B cell (primary cell): Measurements from ENCODE around the gene ADH4. TPM values are rescaled to one million over a fixed set of nuclear protein-coding genes. Genes with fewer than 3 reads are reported as not detected.

Experiments
- ATAC-seq: fragments of 200-7000 bp; cut with Tn5 transposase; one replicate; pipeline ENCODE4 v1.10.0; 2021; ENCODE audit warnings: low read depth, mild to moderate bottlenecking, moderate number of reproducible peaks, moderate library complexity
- CTCF ChIA-PET: fragments of 350-600 bp; sonication (Branson Sonifier 250); formaldehyde crosslinking; loops from one replicate; lab custom pipeline; 2021; ENCODE audit warnings: antibody characterized with exemption, inconsistent platforms; lab: Charles Lee
- POLR2A ChIA-PET: fragments of 350-600 bp; sonication (Branson Sonifier 250); formaldehyde crosslinking; loops from one replicate; lab custom pipeline; 2021; ENCODE audit warnings: antibody characterized with exemption; lab: Charles Lee
- DNase-seq: peaks from one replicate; pipeline ENCODE4 v3.0.0; 2013
- H2AFZ ChIP-seq: 2 replicates; pipeline ENCODE4 v1.6.1; 2012; ENCODE audit warnings: mild to moderate bottlenecking, low read depth, low read length; ENCODE audit not compliant: insufficient read depth, poor library complexity, severe bottlenecking
- H3K27ac ChIP-seq, 2 donors: 1 replicate in 1 of 2; 2 replicates in 1 of 2; pipeline ENCODE4 v1.5.1; 2012 to 2013; ENCODE audit warnings: low read length in 2 of 2, mild to moderate bottlenecking in 2 of 2, moderate library complexity in 1 of 2
- H3K27me3 ChIP-seq, 4 experiments: fragments of 200-600 bp in 1 of 4; sonication (generic) in 1 of 4; replicated peaks in 1 of 4; 1 replicate in 2 of 4; 2 replicates in 2 of 4; pipeline versions ENCODE4 v1.6.1 to v1.7.0; 2013 to 2016; ENCODE audit warnings: low read length in 3 of 4, mild to moderate bottlenecking in 2 of 4, mixed read lengths in 1 of 4, moderate library complexity in 1 of 4; ENCODE audit not compliant: insufficient read depth in 4 of 4, control insufficient read depth in 3 of 4; ENCODE audit errors: control extremely low read depth in 1 of 4
- H3K36me3 ChIP-seq, 2 experiments: replicated peaks in 1 of 2; 1 replicate in 1 of 2; 2 replicates in 1 of 2; pipeline versions ENCODE4 v1.6.1 to v1.7.1; 2013; ENCODE audit warnings: low read length in 1 of 2; ENCODE audit not compliant: insufficient read depth in 2 of 2, control insufficient read depth in 1 of 2; ENCODE audit errors: control extremely low read depth in 1 of 2, extremely low read depth in 1 of 2
- H3K4me1 ChIP-seq, 2 donors: fragments of 200-600 bp in 1 of 2; sonication (generic) in 1 of 2; 1 replicate in 1 of 2; 2 replicates in 1 of 2; pipeline versions ENCODE4 v1.5.1 to v1.6.1; 2013 to 2017; ENCODE audit warnings: low read length in 2 of 2; ENCODE audit not compliant: control insufficient read depth in 2 of 2, insufficient read depth in 2 of 2
- H3K4me2 ChIP-seq: replicated peaks from 2 replicates; pipeline ENCODE3; 2012; ENCODE audit warnings: mild to moderate bottlenecking, low read depth, low read length; ENCODE audit not compliant: poor library complexity, severe bottlenecking
- H3K4me3 ChIP-seq, 5 experiments: fragments of 200-600 bp in 1 of 5; sonication (generic) in 1 of 5; 1 replicate in 3 of 5; 2 replicates in 2 of 5; pipeline versions ENCODE4 v1.5.1 to v1.7.0; 2011 to 2016; ENCODE audit warnings: low read length in 4 of 5, mild to moderate bottlenecking in 4 of 5, low read depth in 2 of 5, control low read depth in 1 of 5, moderate library complexity in 1 of 5; ENCODE audit not compliant: insufficient read depth in 1 of 5; ENCODE audit errors: control extremely low read depth in 1 of 5, extremely low read depth in 1 of 5
- H3K79me2 ChIP-seq: fragments of 200-600 bp; sonication (generic); one replicate; pipeline ENCODE4 v1.6.0; 2016; ENCODE audit warnings: low read length; ENCODE audit not compliant: control insufficient read depth, insufficient read depth
- H3K9ac ChIP-seq: fragments of 200-600 bp; sonication (generic); 2 replicates; pipeline ENCODE4 v1.6.1; 2017; ENCODE audit warnings: mild to moderate bottlenecking, low read length, moderate library complexity
- H3K9me3 ChIP-seq, 3 donors: one replicate each; pipeline versions ENCODE4 v1.6.1 to v1.7.1; 2013; ENCODE audit warnings: low read length in 2 of 3; ENCODE audit not compliant: control insufficient read depth in 2 of 3, insufficient read depth in 1 of 3; ENCODE audit errors: control extremely low read depth in 1 of 3
- H4K20me1 ChIP-seq: 2 replicates; pipeline ENCODE4 v1.6.0; 2012; ENCODE audit warnings: mild to moderate bottlenecking, low read length; ENCODE audit not compliant: insufficient read depth, control insufficient read depth, poor library complexity, severe bottlenecking
- H3K27ac Mint-ChIP-seq: one replicate; pipeline ENCODE4 v1.8.0; 2021; ENCODE audit warnings: mixed read lengths
- H3K27me3 Mint-ChIP-seq: one replicate; pipeline ENCODE4 v1.8.0; 2021; ENCODE audit warnings: mixed read lengths
- H3K4me1 Mint-ChIP-seq: one replicate; pipeline ENCODE4 v1.8.0; 2021; ENCODE audit warnings: mixed read lengths
- H3K4me3 Mint-ChIP-seq: one replicate; pipeline ENCODE4 v1.8.0; 2021; ENCODE audit warnings: mixed read lengths
- H3K9me3 Mint-ChIP-seq: one replicate; pipeline ENCODE4 v1.8.0; 2022; ENCODE audit warnings: mixed read lengths; ENCODE audit not compliant: insufficient read depth
- EZH2 ChIP-seq: IDR thresholded peaks from 2 replicates; pipeline ENCODE4 v1.6.1; 2012; ENCODE audit warnings: borderline replicate concordance, low read depth, mild to moderate bottlenecking, moderate library complexity, low read length; ENCODE audit not compliant: insufficient read depth, poor library complexity, severe bottlenecking
- WGBS: methylation state at CpG from one replicate; pipeline ENCODE4 v1.1.5; 2013; ENCODE audit warnings: missing lambda C conversion rate; ENCODE audit not compliant: insufficient coverage; 5-methylcytosine and 5-hydroxymethylcytosine counted together
- intact Hi-C: fragments of 100-400 bp; cut with micrococcal nuclease; formaldehyde crosslinking; loops from one replicate; pipeline ENCODE4 v1.10.0; 2022
- polyA plus RNA-seq: library from polyadenylated mRNA; depleted of rRNA; stranded (reverse); fragments of >200 nt; gene quantifications from 2 replicates; pipeline ENCODE4 v1.2.3, GENCODE V29; 2012
- total RNA-seq, 2 donors: library from RNA; stranded (reverse); fragments of 120-200 nt in 1 of 2; gene quantifications; 1 replicate in 1 of 2; 2 replicates in 1 of 2; pipeline versions ENCODE4 v1.2.3 to v1.2.4, GENCODE V29; 2013 to 2022
- TF ChIP-seq, protein P1 (sequence below): fragments of 200-600 bp; IDR thresholded peaks from one replicate; pipeline ENCODE4 v1.8.0; 2022; ENCODE audit warnings: antibody characterized with exemption, mild to moderate bottlenecking

Gene ADH4
- total and polyA plus RNA-seq, 2 donors (not counting 1 experiment from before 2014, with no cell fraction given): not detected

- no peaks in the 10 kb centered on the region for H4K20me1 ChIP-seq
- CTCF ChIA-PET: interaction anchor here (1.0 kb wide), 1 partner anchor 690 kb away, joined by 3 read pairs; no protein-coding TSS in a partner anchor
- H3K4me2 ChIP-seq: no peak overlapping the region
- no peak overlapping the region for H2AFZ ChIP-seq
- H3K36me3 ChIP-seq: no peaks in the 10 kb centered on the region
- H3K4me1 ChIP-seq: no peaks in the 10 kb centered on the region
- TF ChIP-seq, protein P1, sequence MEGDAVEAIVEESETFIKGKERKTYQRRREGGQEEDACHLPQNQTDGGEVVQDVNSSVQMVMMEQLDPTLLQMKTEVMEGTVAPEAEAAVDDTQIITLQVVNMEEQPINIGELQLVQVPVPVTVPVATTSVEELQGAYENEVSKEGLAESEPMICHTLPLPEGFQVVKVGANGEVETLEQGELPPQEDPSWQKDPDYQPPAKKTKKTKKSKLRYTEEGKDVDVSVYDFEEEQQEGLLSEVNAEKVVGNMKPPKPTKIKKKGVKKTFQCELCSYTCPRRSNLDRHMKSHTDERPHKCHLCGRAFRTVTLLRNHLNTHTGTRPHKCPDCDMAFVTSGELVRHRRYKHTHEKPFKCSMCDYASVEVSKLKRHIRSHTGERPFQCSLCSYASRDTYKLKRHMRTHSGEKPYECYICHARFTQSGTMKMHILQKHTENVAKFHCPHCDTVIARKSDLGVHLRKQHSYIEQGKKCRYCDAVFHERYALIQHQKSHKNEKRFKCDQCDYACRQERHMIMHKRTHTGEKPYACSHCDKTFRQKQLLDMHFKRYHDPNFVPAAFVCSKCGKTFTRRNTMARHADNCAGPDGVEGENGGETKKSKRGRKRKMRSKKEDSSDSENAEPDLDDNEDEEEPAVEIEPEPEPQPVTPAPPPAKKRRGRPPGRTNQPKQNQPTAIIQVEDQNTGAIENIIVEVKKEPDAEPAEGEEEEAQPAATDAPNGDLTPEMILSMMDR: no peak
- no peak for TF ChIP-seq EZH2
- no peaks in the 10 kb centered on the region for H3K4me1 Mint-ChIP-seq
- H3K27ac ChIP-seq: no peak overlapping the region
- no peaks in the 10 kb centered on the region for H3K9me3 Mint-ChIP-seq
- peaks cover 8% of the 10 kb centered on the region for H3K27me3 Mint-ChIP-seq
- H3K79me2 ChIP-seq: no peaks in the 10 kb centered on the region
- H3K4me3 ChIP-seq: no peak overlapping the region
- intact Hi-C loops: no loop called here
- H3K9ac ChIP-seq: no peak overlapping the region
- 100% methylated on average over 4 of the region's 4 CpGs for WGBS
- H3K4me3 Mint-ChIP-seq: no peak overlapping the region
- POLR2A ChIA-PET: no interaction called here
- DNase-seq (no peak), ATAC-seq (no peak)
- peaks cover 0 to 1% (median 0%) of the 10 kb centered on the region in 3 donors for H3K9me3 ChIP-seq
- H3K27ac Mint-ChIP-seq: no peak overlapping the region
- H3K27me3 ChIP-seq: peaks cover 0 to 3% (median 0%) of the 10 kb centered on the region in 4 experiments
Observed at GRCh38 chr4:99121008-99121407, 23.1 kb downstream of the ADH4 start.

GRCh38 chr4:99120501-99120900 lies 23.6 kb downstream of the ADH4 start:
- Histone ChIP-seq H3K4me3 (no peak overlapping the region), H3K36me3 (no peaks in the 10 kb centered on the region), H3K79me2 (no peaks in the 10 kb centered on the region), H3K27ac (no peak overlapping the region), H4K20me1 (no peaks in the 10 kb centered on the region), H2AFZ (no peak overlapping the region), H3K4me2 (no peak overlapping the region), H3K9me3 (peaks cover 0 to 1% (median 0%) of the 10 kb centered on the region in 3 donors), H3K9ac (no peak overlapping the region), H3K4me1 (no peaks in the 10 kb centered on the region), H3K27me3 (peaks cover 0 to 3% (median 0%) of the 10 kb centered on the region in 4 experiments)
- DNase-seq: no peak
- H3K4me3 Mint-ChIP-seq: no peak overlapping the region
- peaks cover 4% of the 10 kb centered on the region for H3K27me3 Mint-ChIP-seq
- no peaks in the 10 kb centered on the region for H3K4me1 Mint-ChIP-seq
- ChIA-PET POLR2A (no interaction called here), CTCF (interaction anchor here (1.0 kb wide), 1 partner anchor 691 kb away, joined by 3 read pairs; no protein-coding TSS in a partner anchor)
- intact Hi-C loops: no loop called here
- TF ChIP-seq, protein P1: no peak
- no peak for TF ChIP-seq EZH2
- ATAC-seq: no peak
- no peaks in the 10 kb centered on the region for H3K9me3 Mint-ChIP-seq
- no peak overlapping the region for H3K27ac Mint-ChIP-seq
- 100% methylated on average over 3 of the region's 5 CpGs for WGBS
